GM23248 (cell line): ENCODE data around the gene NHLRC4.

ENCODE experiments used
- EZH2 ChIP-seq: fragments of 200-600 bp; sonication (generic); IDR thresholded peaks from 2 replicates; pipeline ENCODE4 v1.6.1; 2018; ENCODE audit warnings: antibody characterized with exemption, mild to moderate bottlenecking; ENCODE audit not compliant: insufficient read depth, poor library complexity, severe bottlenecking
- EZH2phosphoT487 ChIP-seq: fragments of 200-600 bp; sonication (generic); IDR thresholded peaks from 2 replicates; pipeline ENCODE4 v1.6.1; 2018; ENCODE audit warnings: antibody characterized with exemption, moderate library complexity, mild to moderate bottlenecking, low read depth; ENCODE audit not compliant: insufficient read depth

DNA sequence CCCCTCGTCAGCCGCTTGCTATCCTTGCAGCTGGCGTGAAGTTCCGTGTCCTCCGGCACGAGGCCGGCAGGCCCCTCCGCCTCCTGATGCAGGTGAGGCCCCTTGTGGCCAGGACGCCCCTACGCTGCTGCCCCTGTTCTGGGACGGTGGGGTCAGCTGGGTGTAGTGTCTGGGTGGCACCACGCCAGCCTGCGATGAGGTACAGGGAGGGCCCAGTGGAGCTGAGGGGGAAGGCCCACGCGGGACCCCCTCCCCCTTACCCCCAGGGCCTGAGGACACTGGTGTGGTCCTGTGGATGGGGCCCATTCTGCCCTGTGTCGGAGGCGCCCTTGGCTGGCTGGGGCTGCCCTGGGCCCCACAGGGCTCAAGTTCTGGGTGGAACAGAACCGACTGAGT lies 15.4 kb downstream of the NHLRC4 start:
- TF ChIP-seq EZH2 (no peak), EZH2phosphoT487 (no peak)
